Body of pancreas (tissue), 4 donors: ENCODE data around the gene FOXO6.

ENCODE experiments used
- POLR2A ChIP-seq, 3 donors: fragments of 450-650 bp; IDR thresholded peaks; one replicate each; pipeline ENCODE4 v1.6.1; 2016; ENCODE audit warnings: antibody characterized with exemption in 3 of 3, mild to moderate bottlenecking in 2 of 3
- TF ChIP-seq, protein P1 (sequence below), 7 experiments: fragments of 450-650 bp in 4 of 7; fragments of 200-600 bp in 3 of 7; sonication (generic) in 3 of 7; IDR thresholded peaks; one replicate each; pipeline ENCODE4 v1.5.1; 2016 to 2019; ENCODE audit warnings: antibody characterized with exemption in 7 of 7

GRCh38 chr1:41428738-41429640 lies 67.8 kb downstream of the FOXO6 start:
- TF ChIP-seq, protein P1, sequence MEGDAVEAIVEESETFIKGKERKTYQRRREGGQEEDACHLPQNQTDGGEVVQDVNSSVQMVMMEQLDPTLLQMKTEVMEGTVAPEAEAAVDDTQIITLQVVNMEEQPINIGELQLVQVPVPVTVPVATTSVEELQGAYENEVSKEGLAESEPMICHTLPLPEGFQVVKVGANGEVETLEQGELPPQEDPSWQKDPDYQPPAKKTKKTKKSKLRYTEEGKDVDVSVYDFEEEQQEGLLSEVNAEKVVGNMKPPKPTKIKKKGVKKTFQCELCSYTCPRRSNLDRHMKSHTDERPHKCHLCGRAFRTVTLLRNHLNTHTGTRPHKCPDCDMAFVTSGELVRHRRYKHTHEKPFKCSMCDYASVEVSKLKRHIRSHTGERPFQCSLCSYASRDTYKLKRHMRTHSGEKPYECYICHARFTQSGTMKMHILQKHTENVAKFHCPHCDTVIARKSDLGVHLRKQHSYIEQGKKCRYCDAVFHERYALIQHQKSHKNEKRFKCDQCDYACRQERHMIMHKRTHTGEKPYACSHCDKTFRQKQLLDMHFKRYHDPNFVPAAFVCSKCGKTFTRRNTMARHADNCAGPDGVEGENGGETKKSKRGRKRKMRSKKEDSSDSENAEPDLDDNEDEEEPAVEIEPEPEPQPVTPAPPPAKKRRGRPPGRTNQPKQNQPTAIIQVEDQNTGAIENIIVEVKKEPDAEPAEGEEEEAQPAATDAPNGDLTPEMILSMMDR (IDR thresholded peaks at IDR 0.05) = no peak
- no peak for TF ChIP-seq POLR2A (IDR thresholded peaks at IDR 0.05)
